CD8-positive, alpha-beta memory T cell (primary cell): ENCODE results near the gene TTLL9. TPM values are rescaled to one million over a fixed set of nuclear protein-coding genes. Genes with fewer than 3 reads are reported as not detected.

ENCODE experiments used
- CTCF ChIA-PET: fragments of 350-600 bp; sonication (Branson Sonifier 250); formaldehyde crosslinking; loops from one replicate; lab custom pipeline; 2021; ENCODE audit warnings: antibody characterized with exemption; lab: Charles Lee
- POLR2A ChIA-PET: fragments of 350-600 bp; sonication (Branson Sonifier 250); formaldehyde crosslinking; loops from one replicate; lab custom pipeline; 2021; ENCODE audit warnings: antibody characterized with exemption; lab: Charles Lee
- DNase-seq, 5 donors: peaks; one replicate each; pipeline versions ENCODE4 v3.0.0 to v3.0.0-alpha.2; 2020 to 2022; ENCODE audit warnings: mixed read lengths in 1 of 5
- H3K27ac ChIP-seq: one replicate; pipeline ENCODE4 v1.7.0; 2013; ENCODE audit warnings: low read depth, mild to moderate bottlenecking, low read length, moderate library complexity
- H3K27me3 ChIP-seq: 2 replicates; pipeline ENCODE4 v1.7.0; 2013; ENCODE audit warnings: low read length, mild to moderate bottlenecking; ENCODE audit not compliant: insufficient read depth, poor library complexity, severe bottlenecking
- H3K36me3 ChIP-seq: 2 replicates; pipeline ENCODE4 v1.7.0; 2013; ENCODE audit warnings: mild to moderate bottlenecking, low read length, moderate library complexity; ENCODE audit not compliant: insufficient read depth
- H3K4me1 ChIP-seq: 2 replicates; pipeline ENCODE4 v1.7.0; 2013; ENCODE audit warnings: mild to moderate bottlenecking, low read length, moderate library complexity; ENCODE audit not compliant: insufficient read depth
- H3K4me3 ChIP-seq: 2 replicates; pipeline ENCODE4 v1.7.0; 2013; ENCODE audit warnings: mild to moderate bottlenecking, low read length
- H3K9me3 ChIP-seq: 2 replicates; pipeline ENCODE4 v1.7.0; 2013; ENCODE audit warnings: mild to moderate bottlenecking, low read length
- H3K27ac Mint-ChIP-seq, 8 donors: one replicate each; pipeline ENCODE4 v1.8.0; 2020 to 2021; ENCODE audit warnings: mixed read lengths in 8 of 8, mild to moderate bottlenecking in 6 of 8, inconsistent platforms in 3 of 8, moderate library complexity in 3 of 8
- H3K27me3 Mint-ChIP-seq, 2 donors: one replicate each; pipeline ENCODE4 v1.8.0; 2020 to 2021; ENCODE audit warnings: mixed read lengths in 2 of 2, mild to moderate bottlenecking in 1 of 2, moderate library complexity in 1 of 2
- H3K36me3 Mint-ChIP-seq, 3 donors: one replicate each; pipeline ENCODE4 v1.8.0; 2020 to 2021; ENCODE audit warnings: mixed read lengths in 3 of 3, inconsistent platforms in 1 of 3, mild to moderate bottlenecking in 1 of 3
- H3K4me1 Mint-ChIP-seq, 3 donors: one replicate each; pipeline ENCODE4 v1.8.0; 2020 to 2021; ENCODE audit warnings: mixed read lengths in 3 of 3, inconsistent platforms in 1 of 3, mild to moderate bottlenecking in 1 of 3
- H3K4me3 Mint-ChIP-seq, 7 donors: one replicate each; pipeline ENCODE4 v1.8.0; 2020 to 2021; ENCODE audit warnings: mixed read lengths in 7 of 7, mild to moderate bottlenecking in 6 of 7, moderate library complexity in 4 of 7, inconsistent platforms in 2 of 7
- H3K9me3 Mint-ChIP-seq, 5 donors: one replicate each; pipeline ENCODE4 v1.8.0; 2020 to 2022; ENCODE audit warnings: mixed read lengths in 5 of 5, mild to moderate bottlenecking in 3 of 5, moderate library complexity in 2 of 5, inconsistent platforms in 1 of 5
- polyA plus RNA-seq: library from polyadenylated mRNA; unstranded; fragments of 300-500 nt; fragmentation: Illumina TruSeq; gene quantifications from one replicate; pipeline ENCODE4 v1.2.3, GENCODE V29; 2021
- total RNA-seq, 2 experiments: library from RNA; stranded (reverse); gene quantifications; one replicate each; pipeline ENCODE4 v1.2.3, GENCODE V29; 2021

The TTLL9 gene
- total and polyA plus RNA-seq, 3 experiments from 2014 or later, result not detected

DNA sequence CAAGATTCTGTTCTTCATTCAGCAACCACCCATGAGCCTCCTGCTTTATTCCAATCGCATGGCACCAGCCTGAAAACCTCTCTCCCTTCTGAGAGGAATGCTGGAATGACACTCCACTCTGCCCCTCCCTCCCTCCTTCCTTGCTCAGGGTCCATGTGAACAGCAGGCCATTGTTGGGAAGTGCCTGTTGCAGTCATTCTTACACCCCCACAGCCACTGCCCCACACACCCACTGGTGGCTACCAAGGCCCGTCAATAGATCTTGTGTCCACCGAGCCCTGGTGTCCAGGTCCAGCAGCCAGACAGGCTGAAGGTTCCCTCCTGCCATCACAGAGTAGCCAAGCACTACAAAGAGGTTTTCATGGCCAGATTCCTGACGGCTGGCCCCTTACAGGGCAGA, 74.9 kb downstream of the TTLL9 start:
- Mint-ChIP-seq H3K27ac (no peak overlapping the region), H3K9me3 (no peaks in the 10 kb centered on the region), H3K27me3 (peaks cover 0 to 2% of the 10 kb centered on the region in 2 donors), H3K36me3 (peaks cover 12 to 88% (median 27%) of the 10 kb centered on the region in 3 donors), H3K4me1 (peaks cover 12 to 18% (median 16%) of the 10 kb centered on the region in 3 donors), H3K4me3 (no peak overlapping the region)
- no peak overlapping the region for H3K27ac ChIP-seq
- H3K27me3 ChIP-seq, result no peaks in the 10 kb centered on the region
- no peak overlapping the region for H3K4me3 ChIP-seq
- ChIA-PET POLR2A (no interaction called here), CTCF (no interaction called here)
- DNase-seq, result no peak
- H3K36me3 ChIP-seq, result peaks cover 45% of the 10 kb centered on the region
- peaks cover 7% of the 10 kb centered on the region for H3K4me1 ChIP-seq
- H3K9me3 ChIP-seq, result no peaks in the 10 kb centered on the region

GRCh38 chr20:31945785-31946184, 75.4 kb downstream of the TTLL9 start:
- no peak overlapping the region for H3K4me3 Mint-ChIP-seq
- peaks cover 16 to 22% (median 21%) of the 10 kb centered on the region in 3 donors for H3K4me1 Mint-ChIP-seq
- DNase-seq, result no peak
- H3K36me3 Mint-ChIP-seq, result peaks cover 12 to 86% (median 27%) of the 10 kb centered on the region in 3 donors
- CTCF ChIA-PET, result no interaction called here
- Histone ChIP-seq H3K4me3 (no peak overlapping the region), H3K36me3 (peaks cover 45% of the 10 kb centered on the region), H3K27ac (no peak overlapping the region), H3K27me3 (no peaks in the 10 kb centered on the region), H3K9me3 (no peaks in the 10 kb centered on the region), H3K4me1 (peaks cover 12% of the 10 kb centered on the region)
- no peak overlapping the region for H3K27ac Mint-ChIP-seq
- POLR2A ChIA-PET, result no interaction called here
- H3K9me3 Mint-ChIP-seq, result no peaks in the 10 kb centered on the region
- H3K27me3 Mint-ChIP-seq, result peaks cover 0 to 2% of the 10 kb centered on the region in 2 donors

GRCh38 chr20:31948008-31948407, 77.6 kb downstream of the TTLL9 start:
- Mint-ChIP-seq H3K4me3 (peak overlapping the region in 1 of 7 donors; percentile 12), H3K27me3 (no peaks in the 10 kb centered on the region), H3K27ac (no peak overlapping the region), H3K4me1 (peaks cover 30 to 38% (median 36%) of the 10 kb centered on the region in 3 donors), H3K36me3 (peaks cover 12 to 76% (median 25%) of the 10 kb centered on the region in 3 donors), H3K9me3 (no peaks in the 10 kb centered on the region)
- POLR2A ChIA-PET, result no interaction called here
- CTCF ChIA-PET, result no interaction called here
- Histone ChIP-seq H3K4me3 (no peak overlapping the region), H3K9me3 (no peaks in the 10 kb centered on the region), H3K36me3 (peaks cover 38% of the 10 kb centered on the region), H3K27me3 (no peaks in the 10 kb centered on the region), H3K4me1 (peaks cover 21% of the 10 kb centered on the region), H3K27ac (no peak overlapping the region)
- no peak for DNase-seq

GRCh38 chr20:31949877-31950646, 79.6 kb downstream of the TTLL9 start:
- H3K27ac Mint-ChIP-seq, result peak overlapping the region in 2 of 8 donors; percentile 24 to 62

DNA sequence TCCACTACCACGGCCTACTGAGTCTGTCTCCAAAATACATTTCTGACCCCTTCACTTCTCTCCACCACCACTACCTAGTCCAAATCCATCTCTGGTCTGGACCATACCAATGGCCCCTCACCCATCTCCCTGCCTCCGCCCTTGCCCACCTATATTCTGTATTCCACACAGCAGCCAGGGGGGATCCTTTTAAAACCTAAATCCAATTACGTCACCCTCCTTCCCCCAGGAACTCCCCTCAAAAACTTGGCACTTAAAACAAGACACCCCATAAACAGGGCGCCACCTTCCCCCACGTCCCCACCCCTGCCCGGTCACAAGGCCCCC, 80.7 kb downstream of the TTLL9 start:
- Mint-ChIP-seq H3K4me3 (peak overlapping the region; percentile 96 to 100 (median 98)), H3K27ac (peak overlapping the region; percentile 62 to 98 (median 96)), H3K36me3 (peaks cover 12 to 46% (median 16%) of the 10 kb centered on the region in 3 donors), H3K4me1 (peaks cover 30 to 38% (median 36%) of the 10 kb centered on the region in 3 donors), H3K27me3 (peaks cover 10 to 12% of the 10 kb centered on the region in 2 donors), H3K9me3 (no peaks in the 10 kb centered on the region)
- ChIA-PET POLR2A (no interaction called here), CTCF (interaction anchor here (0.9 to 4.3 kb wide), 9 partner anchors 10 to 104 kb away, joined by 3 to 43 read pairs (median 4); partner anchors contain the start of genes DUSP15 and TTLL9)
- Histone ChIP-seq H3K9me3 (no peaks in the 10 kb centered on the region), H3K27me3 (peaks cover 2% of the 10 kb centered on the region), H3K4me1 (peaks cover 21% of the 10 kb centered on the region), H3K36me3 (peaks cover 26% of the 10 kb centered on the region), H3K27ac (peak overlapping the region; percentile 84), H3K4me3 (peak overlapping the region; percentile 89)
- no peak for DNase-seq

More at GRCh38 chr20:31949877-31950646, 79.6 kb downstream of the TTLL9 start:
- POLR2A ChIA-PET, result no interaction called here
- Mint-ChIP-seq H3K9me3 (no peaks in the 10 kb centered on the region), H3K4me1 (peaks cover 30 to 38% (median 36%) of the 10 kb centered on the region in 3 donors), H3K27me3 (peaks cover 2 to 5% of the 10 kb centered on the region in 2 donors), H3K4me3 (peak overlapping the region; percentile 37 to 99 (median 98)), H3K36me3 (peaks cover 12 to 57% (median 16%) of the 10 kb centered on the region in 3 donors)
- CTCF ChIA-PET, result interaction anchor here (1.1 to 4.3 kb wide), 3 partner anchors 9 to 103 kb away, joined by 3 to 43 read pairs (median 7); no protein-coding TSS in a partner anchor
- Histone ChIP-seq H3K4me1 (peaks cover 21% of the 10 kb centered on the region), H3K4me3 (no peak overlapping the region), H3K36me3 (peaks cover 34% of the 10 kb centered on the region), H3K27me3 (peaks cover 2% of the 10 kb centered on the region), H3K27ac (no peak overlapping the region), H3K9me3 (no peaks in the 10 kb centered on the region)
- no peak for DNase-seq

DNA sequence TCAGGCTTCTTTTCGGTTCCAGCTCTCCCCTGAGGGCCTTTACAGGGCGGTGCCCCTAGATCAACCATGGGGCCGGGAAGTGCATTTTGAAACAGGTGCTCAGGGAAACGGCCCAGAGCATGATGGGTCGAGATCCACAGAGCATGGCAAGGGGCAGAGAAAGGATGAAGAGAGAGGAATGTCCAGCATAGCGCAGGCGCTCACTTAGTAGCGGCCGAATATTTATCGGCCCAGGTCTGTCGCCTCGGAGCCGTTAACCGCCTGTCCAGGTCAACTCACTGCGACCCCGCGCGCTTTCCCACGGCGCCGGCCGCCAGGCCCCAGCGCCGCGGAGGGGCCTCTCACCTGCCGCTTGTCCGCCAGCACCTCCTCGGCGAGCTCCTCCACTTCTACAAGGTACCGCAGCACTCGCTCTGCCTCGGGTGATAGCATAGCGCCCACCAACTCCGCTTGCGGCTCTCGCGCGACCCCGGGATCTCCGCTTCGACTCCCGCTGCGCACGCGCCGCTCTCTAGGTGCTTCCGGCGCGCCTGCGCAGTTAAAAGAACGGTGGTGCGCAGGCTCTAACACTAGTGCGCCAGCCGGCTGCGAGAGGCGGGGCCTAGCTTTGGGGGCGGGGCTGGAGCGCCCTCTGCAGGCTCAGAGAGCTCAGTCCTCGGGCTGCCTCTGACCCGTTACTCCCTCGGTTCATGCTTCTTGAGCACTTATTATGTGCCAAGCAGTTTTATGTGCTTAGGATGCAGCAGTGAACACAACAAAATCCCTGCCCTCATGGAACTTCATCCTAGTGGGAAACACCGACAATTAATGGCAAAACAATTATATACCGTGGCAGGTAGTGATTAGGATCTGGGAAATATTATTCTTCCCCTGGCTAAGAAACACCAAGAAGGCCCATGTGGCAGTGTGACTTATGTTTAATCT, 81.4 kb downstream of the TTLL9 start, which contains the start of gene PDRG1:
Gene PDRG1 (minus strand): TSS at position 517 of the 924 bp plus-strand sequence. CDS start 85 bp downstream, at position 432.
- Histone ChIP-seq H3K9me3 (no peaks in the 10 kb centered on the region), H3K27ac (peak within 1 kb of the TSS; percentile 84), H3K4me1 (peaks cover 21% of the 10 kb centered on the region), H3K4me3 (peak within 1 kb of the TSS; percentile 89), H3K27me3 (peaks cover 2% of the 10 kb centered on the region), H3K36me3 (peaks cover 21% of the 10 kb centered on the region)
- peaks cover 30 to 38% (median 36%) of the 10 kb centered on the region in 3 donors for H3K4me1 Mint-ChIP-seq
- CTCF ChIA-PET, result interaction anchor here (0.6 to 4.3 kb wide), 22 partner anchors 9 to 128 kb away, joined by 3 to 43 read pairs (median 4); partner anchors contain the start of genes DUSP15, TTLL9 and XKR7
- POLR2A ChIA-PET, result interaction anchor here (1.0 kb wide), 2 partner anchors 72 to 99 kb away, joined by 4 to 5 read pairs; no protein-coding TSS in a partner anchor
- H3K27ac Mint-ChIP-seq, result peak within 1 kb of the TSS; percentile 62 to 98 (median 96)
- peaks cover 12 to 16% of the 10 kb centered on the region in 2 donors for H3K27me3 Mint-ChIP-seq
- peak; percentile 95 to 97 (median 95) for DNase-seq
- H3K4me3 Mint-ChIP-seq, result peak within 1 kb of the TSS; percentile 96 to 100 (median 98)
- H3K9me3 Mint-ChIP-seq, result no peaks in the 10 kb centered on the region
- peaks cover 12 to 40% (median 14%) of the 10 kb centered on the region in 3 donors for H3K36me3 Mint-ChIP-seq

DNA sequence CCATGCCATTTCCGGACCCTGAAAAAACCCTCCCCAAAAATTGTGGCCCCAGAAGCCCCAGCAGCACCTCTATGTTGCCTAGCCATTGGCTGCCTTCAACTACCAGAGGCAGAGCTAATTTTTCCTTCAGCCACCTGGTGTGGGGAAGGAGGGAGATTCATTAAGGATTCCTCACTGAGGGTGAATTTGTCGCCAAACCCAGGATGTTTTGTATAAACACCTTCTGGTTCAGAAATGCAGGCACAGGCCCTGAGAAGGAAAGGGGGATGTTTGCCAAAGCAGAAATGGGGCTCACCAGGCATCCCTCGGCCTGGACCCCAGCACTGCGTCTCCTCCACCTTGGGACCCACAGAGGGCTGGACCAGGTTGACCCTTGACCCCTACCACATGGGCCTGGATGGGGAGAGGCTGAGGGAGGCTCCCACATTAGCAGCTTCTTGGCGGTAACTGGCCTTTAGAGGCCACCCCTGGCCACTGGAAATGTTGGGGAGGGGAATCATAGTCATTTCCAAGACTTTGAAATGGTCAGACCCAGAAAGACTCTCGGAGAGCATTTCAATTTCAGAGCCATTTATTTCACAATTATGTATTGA, 83.2 kb downstream of the TTLL9 start:
- peaks cover 3% of the 10 kb centered on the region for H3K36me3 ChIP-seq
- H3K4me1 ChIP-seq, result peaks cover 21% of the 10 kb centered on the region
- peaks cover 18 to 22% of the 10 kb centered on the region in 2 donors for H3K27me3 Mint-ChIP-seq
- ChIA-PET POLR2A (no interaction called here), CTCF (interaction anchor here (1.5 to 4.3 kb wide), 5 partner anchors 10 to 101 kb away, joined by 3 to 43 read pairs (median 4); no protein-coding TSS in a partner anchor)
- H3K4me3 Mint-ChIP-seq, result no peak overlapping the region
- H3K9me3 Mint-ChIP-seq, result no peaks in the 10 kb centered on the region
- no peak overlapping the region for H3K27ac ChIP-seq
- H3K27ac Mint-ChIP-seq, result no peak overlapping the region
- no peak overlapping the region for H3K4me3 ChIP-seq
- no peak for DNase-seq
- H3K27me3 ChIP-seq, result peaks cover 5% of the 10 kb centered on the region
- H3K36me3 Mint-ChIP-seq, result peaks cover 4 to 21% (median 8%) of the 10 kb centered on the region in 3 donors
- no peaks in the 10 kb centered on the region for H3K9me3 ChIP-seq
- peaks cover 29 to 36% (median 36%) of the 10 kb centered on the region in 3 donors for H3K4me1 Mint-ChIP-seq
